Airway epithelial cell (primary cell): Measurements from ENCODE around the gene UXT. TPM values are rescaled to one million over a fixed set of nuclear protein-coding genes. Genes with fewer than 3 reads are reported as not detected.

Experiments used
- total RNA-seq: library from RNA; depleted of rRNA; stranded (reverse); fragments of >200 nt; gene quantifications from 2 replicates; pipeline ENCODE4 v1.2.3, GENCODE V29; 2015

Gene UXT, protein sequence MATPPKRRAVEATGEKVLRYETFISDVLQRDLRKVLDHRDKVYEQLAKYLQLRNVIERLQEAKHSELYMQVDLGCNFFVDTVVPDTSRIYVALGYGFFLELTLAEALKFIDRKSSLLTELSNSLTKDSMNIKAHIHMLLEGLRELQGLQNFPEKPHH
- 102 and 146 TPM in 2 replicates for total RNA-seq

DNA sequence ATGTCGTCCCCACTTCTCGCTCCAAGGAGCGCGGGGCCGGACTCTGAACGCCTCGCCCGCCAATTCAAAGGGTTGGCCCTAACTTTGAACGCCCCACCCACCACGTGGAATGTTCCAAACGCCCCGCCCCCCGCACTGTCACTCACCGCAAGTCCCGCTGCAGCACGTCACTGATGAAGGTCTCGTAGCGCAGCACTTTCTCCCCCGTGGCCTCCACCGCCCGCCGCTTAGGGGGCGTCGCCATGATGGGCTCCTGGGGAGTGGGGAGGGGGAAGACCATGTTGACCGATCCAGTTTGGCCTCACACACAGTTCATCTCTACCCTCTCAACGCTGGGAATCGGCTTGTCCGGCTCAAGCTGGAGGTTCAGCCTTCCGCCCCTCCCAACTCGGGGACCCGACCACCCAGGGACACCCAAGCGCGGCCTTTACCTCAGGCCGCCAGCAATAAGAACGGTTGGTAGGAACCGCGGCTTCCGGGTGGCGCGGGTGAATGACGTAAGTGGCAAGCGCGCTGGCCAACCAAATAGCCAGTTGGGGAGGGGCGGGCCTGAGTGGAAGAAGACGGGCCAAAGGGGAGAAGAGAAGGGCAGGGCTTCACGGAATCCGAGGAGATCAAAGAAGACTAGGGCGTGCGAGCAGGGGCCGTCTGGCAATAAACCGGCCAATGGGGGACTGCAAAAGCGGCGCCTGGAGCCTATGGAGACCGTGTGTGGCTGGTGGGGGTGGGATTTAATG is at the start of gene UXT:
TSS of gene UXT (minus strand) at position 497 of the 737 bp plus-strand sequence. CDS start at position 244, 253 bp downstream.

DNA sequence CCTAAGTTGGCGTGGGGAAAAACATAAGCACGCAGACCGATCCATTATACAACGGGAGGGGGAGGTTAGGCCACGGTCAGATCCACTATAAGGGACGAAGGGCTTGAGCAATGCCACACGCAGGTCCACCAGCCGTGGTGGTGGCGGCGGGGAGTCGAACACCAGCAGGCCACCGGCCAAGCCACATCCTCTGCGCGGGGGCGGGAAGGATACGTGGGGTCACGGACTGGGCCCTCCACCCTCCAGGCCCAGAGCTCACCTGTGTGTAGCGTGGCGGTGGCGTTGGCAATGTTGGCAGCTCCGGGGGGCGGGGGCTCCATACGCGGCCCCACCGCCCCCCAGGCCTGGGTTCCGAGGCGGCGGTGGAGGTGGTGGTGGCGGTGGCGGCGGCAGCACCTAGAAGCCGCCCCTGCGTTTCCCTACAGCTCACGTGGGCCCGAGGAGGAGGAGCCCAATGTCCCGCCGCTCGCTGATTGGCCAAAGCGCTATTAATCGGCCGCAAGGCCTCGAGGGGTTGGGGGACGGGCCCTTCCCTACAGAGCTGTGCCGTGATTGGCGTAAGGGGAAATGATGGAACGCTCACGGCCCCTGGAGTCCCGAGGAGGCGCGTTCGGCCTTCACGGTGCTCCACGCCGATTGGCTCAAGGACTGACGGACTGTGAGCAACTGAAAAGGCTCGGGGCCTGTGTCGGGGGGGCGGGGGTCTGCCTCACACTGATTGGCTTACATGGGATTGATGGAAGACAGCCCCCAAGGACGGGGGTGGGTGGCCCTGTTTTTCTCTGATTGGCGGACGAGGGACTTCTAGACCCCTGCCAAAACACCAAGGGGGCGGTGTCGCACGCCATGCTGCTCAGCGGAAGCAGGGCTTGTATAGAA is 8.6 kb downstream of the UXT start, which contains the start of gene ELK1:
TSS of gene ELK1 (minus strand) at position 400 of the 879 bp plus-strand sequence. CDS start 9,122 bp downstream, outside the sequence.

DNA sequence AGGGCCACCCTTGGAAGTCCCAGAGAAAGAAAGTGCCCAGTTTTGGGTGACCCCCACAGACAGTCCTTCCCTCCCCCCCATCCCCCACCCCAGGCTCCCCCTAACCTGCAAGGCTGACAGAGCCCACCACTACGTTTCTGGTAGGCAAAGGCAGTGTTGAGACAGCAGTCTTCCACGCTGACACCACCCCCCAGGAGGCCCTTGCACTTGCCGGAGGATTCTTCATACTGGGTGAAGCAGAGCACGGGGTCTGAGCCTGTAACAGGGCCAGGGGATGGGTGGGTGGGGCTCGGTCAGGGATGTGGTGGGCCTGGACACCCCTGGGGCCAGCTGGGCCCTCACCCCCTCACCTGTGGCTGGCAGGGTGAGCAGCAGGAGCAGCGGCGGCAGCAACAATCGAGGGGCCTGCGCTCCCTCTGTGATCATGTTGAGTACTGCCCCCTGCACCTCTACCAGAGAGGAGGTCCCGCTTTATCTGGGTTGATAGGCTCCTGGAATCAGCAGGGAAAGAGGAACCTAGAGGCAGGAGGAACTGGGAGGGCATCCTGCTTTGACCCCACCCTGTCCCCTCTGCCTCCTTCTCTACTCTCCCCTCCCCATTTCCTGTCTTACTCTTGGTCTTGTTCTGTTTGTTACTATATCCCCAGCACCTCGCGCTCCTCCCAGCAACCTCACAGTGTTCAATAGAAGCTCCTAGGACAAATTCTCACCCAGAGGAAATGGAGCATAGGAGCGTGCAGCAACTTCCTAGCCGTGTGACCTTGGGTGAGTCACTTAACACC is 29.4 kb downstream of the UXT start, which contains the start of gene CFP:
TSS of gene CFP (minus strand) at position 512 of the 782 bp plus-strand sequence. CDS start at position 426, 86 bp downstream.

DNA sequence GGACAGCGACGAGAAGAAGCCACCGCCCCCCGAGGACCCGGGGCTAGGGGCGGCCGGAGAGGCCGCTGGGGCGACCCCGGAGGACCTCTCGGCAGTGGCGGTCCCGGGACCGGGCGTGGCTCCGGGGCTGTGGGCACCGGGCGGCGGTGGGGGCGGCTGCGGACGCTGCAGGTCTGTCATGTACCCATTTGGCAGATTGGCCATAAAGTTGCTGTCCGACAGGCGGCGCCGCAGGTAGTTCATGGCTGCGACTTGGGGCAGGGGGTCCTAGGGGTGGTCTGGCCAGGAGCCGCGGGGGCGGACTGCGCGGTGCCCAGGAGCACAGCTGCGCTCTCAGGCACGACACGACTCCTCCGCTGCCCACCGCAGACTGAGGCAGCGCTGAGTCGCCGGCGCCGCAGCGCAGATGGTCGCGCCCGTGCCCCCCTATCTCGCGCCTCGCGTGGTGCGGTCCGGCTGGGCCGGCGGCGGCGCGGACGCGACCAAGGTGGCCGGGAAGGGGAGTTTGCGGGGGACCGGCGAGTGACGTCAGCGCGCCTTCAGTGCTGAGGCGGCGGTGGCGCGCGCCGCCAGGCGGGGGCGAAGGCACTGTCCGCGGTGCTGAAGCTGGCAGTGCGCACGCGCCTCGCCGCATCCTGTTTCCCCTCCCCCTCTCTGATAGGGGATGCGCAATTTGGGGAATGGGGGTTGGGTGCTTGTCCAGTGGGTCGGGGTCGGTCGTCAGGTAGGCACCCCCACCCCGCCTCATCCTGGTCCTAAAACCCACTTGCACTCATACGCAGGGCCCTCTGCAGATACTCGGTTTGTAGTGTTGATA is 39.3 kb downstream of the UXT start, which contains the start of gene SYN1:
TSS of gene SYN1 (minus strand) at position 372 of the 817 bp plus-strand sequence. CDS start at position 243, 129 bp downstream.

Other genes with a start within 250 kb of the UXT start
- 3.9 and 7.4 TPM in 2 replicates for gene ZNF41, start 176.0 kb downstream of the UXT start, total RNA-seq
- 32.3 and 36.0 TPM in 2 replicates for gene ARAF, start 98.0 kb downstream of the UXT start, total RNA-seq
- 248 and 302 TPM in 2 replicates for gene TIMP1, start 76.7 kb downstream of the UXT start, total RNA-seq
- 0.33 and 0.63 TPM in 2 replicates for gene SYN1, start 39.3 kb downstream of the UXT start, total RNA-seq
- 0.21 TPM in 1 of 2 replicates, not detected in the other for gene CFP, start 29.2 kb downstream of the UXT start, total RNA-seq
- gene ELK1, start 8.6 kb downstream of the UXT start, total RNA-seq: 30.1 and 30.2 TPM in 2 replicates
- 1.3 and 2.0 TPM in 2 replicates for gene ZNF81, start 177.7 kb upstream of the UXT start, total RNA-seq